ENCODE measurements around the gene CFAP53. TPM values are rescaled to one million over a fixed set of nuclear protein-coding genes. Genes with fewer than 3 reads are reported as not detected.

Gene CFAP53
- total RNA-seq, 1 experiment from 2014 or later: 0.26 TPM

- POLR2A ChIA-PET (ENCODE audit: low non-redundant PET): no interaction called here
- H3K4me1 ChIP-seq (ENCODE audit: insufficient read depth, low read length, poor library complexity, severe bottlenecking): no peaks in the 10 kb centered on the region
- H3K4me3 ChIP-seq (ENCODE audit: low read depth, low read length, poor library complexity, severe bottlenecking): no peak overlapping the region
- H3K27me3 ChIP-seq (replicated peaks; ENCODE audit: insufficient read depth, low read depth, low read length, poor library complexity): peaks cover 58% of the 10 kb centered on the region
- no TSS peak for BruUV-seq (replicated peaks)
- no peak for DNase-seq (ENCODE audit: low spot score)
- H3K9me3 ChIP-seq (ENCODE audit: low read depth, low read length, poor library complexity, severe bottlenecking): no peaks in the 10 kb centered on the region
- intact Hi-C loops (cut with micrococcal nuclease; ENCODE audit: unreplicated experiment): no loop called here
- CTCF ChIA-PET: no interaction called here
- H3K36me3 ChIP-seq (ENCODE audit: insufficient read depth, low read length, poor library complexity, severe bottlenecking): no peaks in the 10 kb centered on the region
- no peak for TF ChIP-seq EZH2 (IDR thresholded peaks at IDR 0.05; ENCODE audit: borderline replicate concordance, low read depth, low read length, poor library complexity, severe bottlenecking)
- TF ChIP-seq CTCF (conservative IDR thresholded peaks at IDR 0.05; ENCODE audit: low read depth, low read length): no peak
- H3K27ac ChIP-seq (ENCODE audit: low read depth, low read length, poor library complexity, severe bottlenecking): no peak overlapping the region
Measured at GRCh38 chr18:50186385-50186784, 79.9 kb downstream of the CFAP53 start.

- CTCF ChIA-PET: no interaction called here
- no peak for TF ChIP-seq EZH2 (IDR thresholded peaks at IDR 0.05; ENCODE audit: borderline replicate concordance, low read depth, low read length, poor library complexity, severe bottlenecking)
- no peak for TF ChIP-seq CTCF (conservative IDR thresholded peaks at IDR 0.05; ENCODE audit: low read depth, low read length)
- intact Hi-C loops (cut with micrococcal nuclease; ENCODE audit: unreplicated experiment): no loop called here
- Histone ChIP-seq H3K36me3 (ENCODE audit: insufficient read depth, low read length, poor library complexity, severe bottlenecking) (no peaks in the 10 kb centered on the region), H3K27me3 (replicated peaks; ENCODE audit: insufficient read depth, low read depth, low read length, poor library complexity) (peaks cover 54% of the 10 kb centered on the region), H3K27ac (ENCODE audit: low read depth, low read length, poor library complexity, severe bottlenecking) (no peak overlapping the region), H3K4me1 (ENCODE audit: insufficient read depth, low read length, poor library complexity, severe bottlenecking) (no peaks in the 10 kb centered on the region), H3K4me3 (ENCODE audit: low read depth, low read length, poor library complexity, severe bottlenecking) (no peak overlapping the region), H3K9me3 (ENCODE audit: low read depth, low read length, poor library complexity, severe bottlenecking) (no peaks in the 10 kb centered on the region)
- BruUV-seq (replicated peaks): no TSS peak
- peak; percentile 33 for DNase-seq (ENCODE audit: low spot score)
- POLR2A ChIA-PET (ENCODE audit: low non-redundant PET): no interaction called here
Measured at GRCh38 chr18:50183556-50183955, 82.7 kb downstream of the CFAP53 start.

- TF ChIP-seq CTCF (conservative IDR thresholded peaks at IDR 0.05; ENCODE audit: low read depth, low read length): no peak
- TF ChIP-seq EZH2 (IDR thresholded peaks at IDR 0.05; ENCODE audit: borderline replicate concordance, low read depth, low read length, poor library complexity, severe bottlenecking): no peak
- DNase-seq (ENCODE audit: low spot score): no peak
- POLR2A ChIA-PET (ENCODE audit: low non-redundant PET): no interaction called here
- H3K9me3 ChIP-seq (ENCODE audit: low read depth, low read length, poor library complexity, severe bottlenecking): no peaks in the 10 kb centered on the region
- CTCF ChIA-PET: no interaction called here
- no peak overlapping the region for H3K4me3 ChIP-seq (ENCODE audit: low read depth, low read length, poor library complexity, severe bottlenecking)
- BruUV-seq (replicated peaks): no TSS peak
- H3K27ac ChIP-seq (ENCODE audit: low read depth, low read length, poor library complexity, severe bottlenecking): no peak overlapping the region
- no peaks in the 10 kb centered on the region for H3K36me3 ChIP-seq (ENCODE audit: insufficient read depth, low read length, poor library complexity, severe bottlenecking)
- H3K4me1 ChIP-seq (ENCODE audit: insufficient read depth, low read length, poor library complexity, severe bottlenecking): no peaks in the 10 kb centered on the region
- H3K27me3 ChIP-seq (replicated peaks; ENCODE audit: insufficient read depth, low read depth, low read length, poor library complexity): peaks cover 60% of the 10 kb centered on the region
- intact Hi-C loops (cut with micrococcal nuclease; ENCODE audit: unreplicated experiment): no loop called here
Measured at GRCh38 chr18:50182511-50182910, 83.8 kb downstream of the CFAP53 start.
